Measurements from ENCODE around the gene KRT78. TPM values are rescaled to one million over a fixed set of nuclear protein-coding genes. Genes with fewer than 3 reads are reported as not detected.
"Not testable (repeated sequence)": the region's sequence is repeated elsewhere in the genome, so short reads cannot be mapped to it uniquely, and the experiment has no call there.

The KRT78 gene
- polyA plus RNA-seq, 2 donors = 633 to 1,998 TPM

DNA sequence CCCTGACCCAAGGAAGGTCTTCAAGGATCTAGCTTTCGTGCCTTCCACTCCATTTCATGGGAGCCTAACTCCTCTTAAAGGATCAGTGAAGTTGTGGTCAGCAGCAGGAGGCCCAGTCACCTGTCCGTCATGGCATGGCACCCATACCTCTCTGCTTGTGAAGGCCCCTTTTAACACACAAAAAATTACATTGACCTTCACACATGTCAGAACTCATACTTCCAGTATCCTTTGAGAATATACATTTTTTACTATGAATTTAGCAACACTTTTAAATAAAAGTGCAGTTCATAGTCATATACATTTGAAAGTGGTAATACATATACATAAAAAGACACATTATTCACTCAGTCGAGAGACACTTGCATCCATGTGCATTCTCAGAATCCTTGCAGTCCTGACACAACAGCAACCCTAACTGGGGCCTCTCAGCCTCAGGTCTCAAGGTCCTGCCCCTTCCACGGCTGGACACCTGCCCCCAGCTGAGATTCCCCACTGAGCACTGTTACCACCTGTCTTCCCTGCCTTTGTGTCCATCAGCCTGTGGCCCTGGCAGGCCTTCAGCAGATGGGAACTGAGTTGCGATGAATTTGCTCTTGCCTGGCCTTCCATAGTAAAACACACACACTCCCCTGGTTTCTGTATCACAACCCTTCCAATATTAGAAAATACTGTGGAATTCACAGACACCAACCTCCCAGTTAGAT is 49.1 kb downstream of the KRT78 start:
- Histone ChIP-seq H3K4me3 (ENCODE audit: low read depth in 1 of 2, low read length in 2 of 2) (no peak overlapping the region), H3K27me3 (ENCODE audit: control insufficient read depth in 1 of 2, insufficient read depth in 2 of 2, low read length in 2 of 2) (no peaks in the 10 kb centered on the region), H3K4me1 (ENCODE audit: control insufficient read depth in 2 of 2, insufficient read depth in 2 of 2, low read length in 1 of 2) (peaks cover 0 to 3% of the 10 kb centered on the region in 2 donors), H3K9me3 (ENCODE audit: control insufficient read depth in 2 of 2, insufficient read depth in 1 of 2, low read depth in 1 of 2, low read length in 1 of 2) (no peaks in the 10 kb centered on the region), H3K27ac (ENCODE audit: low read depth in 2 of 2, low read length in 1 of 2) (peak overlapping the region; percentile 12 to 38), H3K36me3 (ENCODE audit: control insufficient read depth in 2 of 2, insufficient read depth in 2 of 2, low read length in 1 of 2) (no peaks in the 10 kb centered on the region)
- WGBS, 2 donors = 67 to 73% methylated on average over 5 of the region's 5 CpGs

DNA sequence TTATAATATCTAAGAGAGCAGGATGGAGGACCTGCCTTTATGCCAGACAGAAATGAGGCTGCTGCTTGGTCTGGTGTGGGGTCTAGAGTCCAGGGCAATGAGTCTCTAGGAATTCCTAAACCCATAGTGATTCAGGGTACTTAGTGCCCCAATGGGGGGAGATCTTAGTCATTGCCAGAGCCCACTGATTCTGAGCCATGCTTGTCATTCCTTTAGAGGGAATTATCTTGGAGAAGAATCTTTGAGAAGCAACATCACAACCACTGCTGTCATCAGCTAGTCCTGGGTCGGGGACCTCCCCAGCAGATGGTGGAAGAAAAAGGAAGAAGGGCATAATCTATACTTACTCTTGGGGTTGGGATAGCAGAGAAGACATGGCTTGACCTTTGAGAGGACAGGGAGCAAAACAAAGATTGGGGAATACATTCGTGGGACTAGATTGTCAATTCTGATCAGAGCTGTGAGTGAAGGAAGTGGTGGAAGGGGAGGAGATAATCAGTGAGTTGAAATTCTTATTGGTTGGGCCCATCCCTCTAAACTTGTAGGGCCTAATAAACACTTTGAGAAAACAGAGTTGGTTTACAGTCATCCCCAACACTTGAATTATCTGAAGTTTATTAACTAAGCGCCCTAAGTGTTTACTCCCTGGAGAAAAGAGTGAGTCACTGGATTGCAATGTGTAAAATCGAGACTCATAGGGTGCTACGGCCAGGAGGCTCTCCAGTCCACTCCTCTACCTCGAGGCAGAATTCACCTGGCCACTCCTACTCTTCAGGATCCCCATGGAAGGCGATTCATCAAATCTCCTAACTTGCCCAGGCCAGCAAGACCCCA is 49.9 kb downstream of the KRT78 start:
- Histone ChIP-seq H3K27me3 (ENCODE audit: control insufficient read depth in 1 of 2, insufficient read depth in 2 of 2, low read length in 2 of 2) (no peaks in the 10 kb centered on the region), H3K4me3 (ENCODE audit: low read depth in 1 of 2, low read length in 2 of 2) (no peak overlapping the region), H3K4me1 (ENCODE audit: control insufficient read depth in 2 of 2, insufficient read depth in 2 of 2, low read length in 1 of 2) (peaks cover 0 to 3% of the 10 kb centered on the region in 2 donors), H3K9me3 (ENCODE audit: control insufficient read depth in 2 of 2, insufficient read depth in 1 of 2, low read depth in 1 of 2, low read length in 1 of 2) (no peaks in the 10 kb centered on the region), H3K27ac (ENCODE audit: low read depth in 2 of 2, low read length in 1 of 2) (peak overlapping the region; percentile 12 to 50), H3K36me3 (ENCODE audit: control insufficient read depth in 2 of 2, insufficient read depth in 2 of 2, low read length in 1 of 2) (no peaks in the 10 kb centered on the region)
- 45 to 48% methylated on average over 7 of the region's 7 CpGs for WGBS, 2 donors

DNA sequence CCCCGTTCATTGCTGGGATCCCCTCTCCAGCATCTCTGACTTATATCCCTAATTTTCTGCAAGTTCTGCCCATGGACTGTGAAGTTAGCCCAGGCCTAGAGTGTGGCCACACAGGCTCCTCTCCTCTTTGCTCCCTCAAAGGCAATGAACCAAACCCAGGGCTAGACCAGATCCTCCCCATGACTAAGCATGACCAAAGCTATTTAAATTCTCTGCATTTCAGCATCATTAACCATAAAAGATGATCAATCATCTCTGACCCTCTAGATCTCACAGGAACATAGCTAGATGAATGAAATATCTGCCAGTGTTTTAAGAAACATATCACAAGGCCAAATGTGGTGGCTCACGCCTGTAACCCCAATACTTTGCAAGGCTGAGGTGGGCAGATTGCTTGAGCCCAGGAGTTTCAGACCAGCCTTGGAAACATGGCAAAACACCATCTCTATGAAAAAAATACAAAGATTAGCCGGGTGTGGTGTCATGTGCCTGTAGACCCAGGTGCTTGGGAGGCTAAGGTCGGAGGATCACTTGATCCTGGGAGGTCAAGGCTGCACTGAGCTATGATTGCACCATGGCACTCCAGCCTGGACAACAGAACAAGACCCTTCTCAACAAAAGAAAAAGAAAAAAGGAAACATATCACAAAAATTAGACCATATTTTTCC is 50.7 kb downstream of the KRT78 start:
- Histone ChIP-seq H3K27ac (ENCODE audit: low read depth in 2 of 2, low read length in 1 of 2) (no peak overlapping the region), H3K36me3 (ENCODE audit: control insufficient read depth in 2 of 2, insufficient read depth in 2 of 2, low read length in 1 of 2) (no peaks in the 10 kb centered on the region), H3K4me3 (ENCODE audit: low read depth in 1 of 2, low read length in 2 of 2) (no peak overlapping the region), H3K27me3 (ENCODE audit: control insufficient read depth in 1 of 2, insufficient read depth in 2 of 2, low read length in 2 of 2) (no peaks in the 10 kb centered on the region), H3K9me3 (ENCODE audit: control insufficient read depth in 2 of 2, insufficient read depth in 1 of 2, low read depth in 1 of 2, low read length in 1 of 2) (no peaks in the 10 kb centered on the region), H3K4me1 (ENCODE audit: control insufficient read depth in 2 of 2, insufficient read depth in 2 of 2, low read length in 1 of 2) (peaks cover 0 to 3% of the 10 kb centered on the region in 2 donors)
- 87 to 90% methylated on average over 4 of the region's 4 CpGs for WGBS, 2 donors

DNA sequence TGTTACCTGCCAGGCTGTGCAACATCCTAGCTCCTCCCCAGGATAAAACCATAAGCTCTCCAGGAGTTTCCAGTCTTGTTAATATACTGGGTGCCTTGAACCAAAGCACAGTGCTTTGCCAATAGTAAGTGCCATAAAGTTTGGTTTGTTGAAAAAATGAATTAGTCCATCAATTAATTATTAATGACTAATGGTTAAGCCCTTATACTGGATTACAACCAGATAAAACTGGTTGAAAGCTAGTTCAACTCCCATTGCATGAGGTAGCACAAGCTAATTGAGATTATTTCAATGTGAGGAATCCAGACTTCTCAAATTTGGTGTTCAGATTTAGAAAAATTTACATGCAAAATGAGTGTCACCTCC is 51.3 kb downstream of the KRT78 start:
- no peak overlapping the region for H3K27ac ChIP-seq (ENCODE audit: low read depth in 2 of 2, low read length in 1 of 2)
- peaks cover 0 to 3% of the 10 kb centered on the region in 2 donors for H3K4me1 ChIP-seq (ENCODE audit: control insufficient read depth in 2 of 2, insufficient read depth in 2 of 2, low read length in 1 of 2)
- H3K9me3 ChIP-seq (ENCODE audit: control insufficient read depth in 2 of 2, insufficient read depth in 1 of 2, low read depth in 1 of 2, low read length in 1 of 2) = no peaks in the 10 kb centered on the region

DNA sequence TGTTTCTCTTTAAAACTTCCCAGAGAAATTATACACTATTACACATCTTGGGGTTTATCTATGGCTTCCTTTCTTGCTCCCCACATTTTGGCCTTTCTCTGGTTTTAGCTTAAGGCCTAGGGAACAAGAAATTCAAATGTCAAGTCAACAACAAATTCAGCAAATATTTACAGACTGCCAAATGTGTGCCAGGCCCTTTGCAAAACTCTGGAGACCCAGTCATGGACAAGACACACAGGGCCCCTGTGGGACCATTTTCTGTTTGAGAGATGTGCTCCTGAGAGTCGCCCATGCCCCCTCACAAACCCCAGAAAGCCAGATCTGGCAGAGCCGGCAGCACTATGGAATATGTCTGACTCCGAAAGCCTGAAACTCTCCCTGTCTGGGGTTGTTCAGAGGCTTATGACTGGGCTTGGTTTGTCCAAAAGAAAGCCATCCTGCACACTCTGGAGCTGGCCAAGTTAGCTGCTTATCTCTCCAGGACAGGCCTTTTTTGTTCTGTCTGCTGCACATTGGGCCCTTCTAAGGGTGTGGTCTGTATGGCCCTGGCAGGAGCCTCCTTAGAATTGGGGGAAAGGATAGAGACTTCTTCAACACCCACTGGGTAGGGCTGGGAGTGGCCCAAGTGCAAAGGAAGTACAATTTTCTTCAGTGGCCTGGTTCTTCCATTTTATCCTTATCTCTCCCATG is 51.8 kb downstream of the KRT78 start:
- Histone ChIP-seq H3K4me3 (ENCODE audit: low read depth in 1 of 2, low read length in 2 of 2) (no peak overlapping the region), H3K36me3 (ENCODE audit: control insufficient read depth in 2 of 2, insufficient read depth in 2 of 2, low read length in 1 of 2) (no peaks in the 10 kb centered on the region), H3K4me1 (ENCODE audit: control insufficient read depth in 2 of 2, insufficient read depth in 2 of 2, low read length in 1 of 2) (peaks cover 0 to 3% of the 10 kb centered on the region in 2 donors), H3K27me3 (ENCODE audit: control insufficient read depth in 1 of 2, insufficient read depth in 2 of 2, low read length in 2 of 2) (no peaks in the 10 kb centered on the region), H3K9me3 (ENCODE audit: control insufficient read depth in 2 of 2, insufficient read depth in 1 of 2, low read depth in 1 of 2, low read length in 1 of 2) (no peaks in the 10 kb centered on the region), H3K27ac (ENCODE audit: low read depth in 2 of 2, low read length in 1 of 2) (no peak overlapping the region)
- WGBS, 2 donors = 84 to 90% methylated on average over 3 of the region's 3 CpGs

More for the DNA sequence above, 51.3 kb downstream of the KRT78 start:
- Histone ChIP-seq H3K4me3 (ENCODE audit: low read depth in 1 of 2, low read length in 2 of 2) (no peak overlapping the region), H3K36me3 (ENCODE audit: control insufficient read depth in 2 of 2, insufficient read depth in 2 of 2, low read length in 1 of 2) (no peaks in the 10 kb centered on the region), H3K27me3 (ENCODE audit: control insufficient read depth in 1 of 2, insufficient read depth in 2 of 2, low read length in 2 of 2) (no peaks in the 10 kb centered on the region)

DNA sequence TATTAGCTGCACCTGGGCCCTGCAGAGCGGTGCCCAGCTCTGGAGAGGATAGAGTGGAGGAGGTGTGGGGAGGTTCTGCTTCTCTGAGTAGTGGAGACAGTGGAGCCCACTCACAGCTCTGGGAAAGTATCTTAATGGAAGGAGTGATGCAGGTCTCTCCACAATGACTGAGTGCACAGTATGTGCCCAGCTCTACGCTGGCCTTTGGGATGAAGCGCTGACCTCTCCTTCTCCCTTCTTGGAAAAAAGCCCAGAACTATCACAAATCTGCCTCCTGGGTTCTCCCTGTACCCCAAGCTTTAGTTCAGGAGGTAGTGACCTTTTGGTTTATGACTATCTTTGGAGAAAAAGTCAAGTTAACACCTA is 52.4 kb downstream of the KRT78 start:
- no peaks in the 10 kb centered on the region for H3K36me3 ChIP-seq (ENCODE audit: control insufficient read depth in 2 of 2, insufficient read depth in 2 of 2, low read length in 1 of 2)
- no peak overlapping the region for H3K27ac ChIP-seq (ENCODE audit: low read depth in 2 of 2, low read length in 1 of 2)
- H3K9me3 ChIP-seq (ENCODE audit: control insufficient read depth in 2 of 2, insufficient read depth in 1 of 2, low read depth in 1 of 2, low read length in 1 of 2) = no peaks in the 10 kb centered on the region
- H3K4me3 ChIP-seq (ENCODE audit: low read depth in 1 of 2, low read length in 2 of 2) = no peak overlapping the region
- WGBS, 2 donors = 93 to 96% methylated on average over 3 of the region's 3 CpGs
- peaks cover 0 to 3% of the 10 kb centered on the region in 2 donors for H3K4me1 ChIP-seq (ENCODE audit: control insufficient read depth in 2 of 2, insufficient read depth in 2 of 2, low read length in 1 of 2)
- H3K27me3 ChIP-seq (ENCODE audit: control insufficient read depth in 1 of 2, insufficient read depth in 2 of 2, low read length in 2 of 2) = no peaks in the 10 kb centered on the region

DNA sequence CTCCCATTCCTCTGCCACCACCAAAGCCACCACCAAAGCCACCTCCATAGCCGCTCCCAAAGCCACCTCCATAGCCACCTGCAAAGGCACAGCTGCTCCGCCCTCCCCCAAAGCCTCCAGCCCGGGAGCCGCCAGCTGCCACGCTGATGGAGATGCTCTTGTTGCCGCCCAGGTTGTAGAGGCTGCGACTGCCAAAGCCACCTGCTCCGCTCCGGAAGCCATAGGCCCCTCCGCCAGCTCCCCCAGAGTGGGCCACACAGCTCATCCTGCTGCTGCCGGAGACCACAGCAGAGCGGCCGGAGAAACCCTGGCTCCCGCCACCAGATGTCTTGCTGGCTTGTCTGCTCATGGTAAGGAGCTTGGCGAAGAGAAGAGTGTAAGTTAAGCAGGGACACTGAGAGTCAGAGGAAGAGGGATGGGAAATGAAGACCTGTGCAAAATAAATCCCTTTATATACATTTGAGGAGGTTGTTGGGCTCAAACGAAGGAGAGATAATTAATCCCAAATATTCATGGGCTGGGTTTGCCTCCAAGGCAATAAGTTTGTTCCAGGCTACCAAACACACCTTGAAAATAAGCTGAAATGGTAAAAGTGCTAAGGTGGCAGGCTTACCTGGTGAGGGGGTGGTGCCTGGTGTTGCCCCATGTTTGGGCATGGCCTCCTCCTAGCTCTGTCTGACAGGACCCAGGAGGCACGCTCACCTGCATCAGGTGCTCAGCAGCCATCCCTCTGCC is 52.9 kb downstream of the KRT78 start, which contains the start of gene KRT3:
KRT3 (minus strand) TSS at position 424 of the 735 bp plus-strand sequence; CDS start at position 349, 75 bp downstream.
- H3K27ac ChIP-seq (ENCODE audit: low read depth in 2 of 2, low read length in 1 of 2) = no peak within 1 kb of the TSS
- no peaks in the 10 kb centered on the region for H3K36me3 ChIP-seq (ENCODE audit: control insufficient read depth in 2 of 2, insufficient read depth in 2 of 2, low read length in 1 of 2)
- peaks cover 0 to 3% of the 10 kb centered on the region in 2 donors for H3K4me1 ChIP-seq (ENCODE audit: control insufficient read depth in 2 of 2, insufficient read depth in 2 of 2, low read length in 1 of 2)
- no peak within 1 kb of the TSS for H3K4me3 ChIP-seq (ENCODE audit: low read depth in 1 of 2, low read length in 2 of 2)
- no peaks in the 10 kb centered on the region for H3K9me3 ChIP-seq (ENCODE audit: control insufficient read depth in 2 of 2, insufficient read depth in 1 of 2, low read depth in 1 of 2, low read length in 1 of 2)
- H3K27me3 ChIP-seq (ENCODE audit: control insufficient read depth in 1 of 2, insufficient read depth in 2 of 2, low read length in 2 of 2) = no peaks in the 10 kb centered on the region
- WGBS, 2 donors = 89 to 91% methylated on average over 17 of the region's 17 CpGs

DNA sequence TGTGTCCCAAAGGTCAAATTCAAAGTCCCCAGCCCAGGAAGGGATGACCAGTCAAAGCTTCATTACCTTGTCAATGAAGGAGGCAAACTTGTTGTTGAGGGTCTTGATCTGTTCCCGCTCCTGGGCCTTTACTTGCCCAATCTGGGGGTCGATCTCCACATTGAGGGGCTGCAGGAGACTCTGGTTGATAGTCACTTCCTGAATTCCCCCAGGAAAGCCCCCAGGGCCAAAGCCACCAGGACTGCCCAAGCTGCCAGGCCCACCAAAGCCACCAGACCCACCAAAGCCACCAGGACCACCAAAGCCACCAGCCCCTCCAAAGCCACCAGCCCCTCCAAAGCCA is 53.5 kb downstream of the KRT78 start:
- not testable (repeated sequence) for H3K27ac ChIP-seq (ENCODE audit: low read depth in 2 of 2, low read length in 1 of 2); H3K9me3 ChIP-seq (ENCODE audit: control insufficient read depth in 2 of 2, insufficient read depth in 1 of 2, low read depth in 1 of 2, low read length in 1 of 2); H3K36me3 ChIP-seq (ENCODE audit: control insufficient read depth in 2 of 2, insufficient read depth in 2 of 2, low read length in 1 of 2); H3K4me3 ChIP-seq (ENCODE audit: low read depth in 1 of 2, low read length in 2 of 2); H3K27me3 ChIP-seq (ENCODE audit: control insufficient read depth in 1 of 2, insufficient read depth in 2 of 2, low read length in 2 of 2); H3K4me1 ChIP-seq (ENCODE audit: control insufficient read depth in 2 of 2, insufficient read depth in 2 of 2, low read length in 1 of 2)
- 92 to 96% methylated on average over 2 of the region's 2 CpGs for whole genome bisulfite sequencing, 2 donors

Measured in esophagus (tissue), 2 donors.